ENCODE data around the gene YWHAG. TPM values are rescaled to one million over a fixed set of nuclear protein-coding genes. Genes with fewer than 3 reads are reported as not detected.

Gene YWHAG
- total and polyA plus RNA-seq, 9 of the 15 experiments (the other 6 are each of a cell fraction or from before 2014, with no cell fraction given) = 30.4 to 246 (median 94.5) TPM

- peaks cover 99% of the 10 kb centered on the region for H3K79me2 ChIP-seq (ENCODE audit: control insufficient read depth, insufficient read depth, low read length)
- no peak overlapping the region for H2AFZ ChIP-seq (ENCODE audit: low read depth, low read length)
- peaks cover 0 to 5% of the 10 kb centered on the region in 2 experiments; a peak in 3 of 5 replicates for H3K4me1 ChIP-seq (replicated peaks in 1 of 2; ENCODE audit: control insufficient read depth in 2 of 2, insufficient read depth in 2 of 2, low read length in 2 of 2)
- intact Hi-C loops (cut with micrococcal nuclease) = no loop called here
- 89% methylated on average over 5 of the region's 5 CpGs for WGBS (ENCODE audit: insufficient coverage, low coverage, missing lambda C conversion rate)
- FAIRE-seq (no peak), DNase-seq (ENCODE audit: extremely low read depth in 1 of 4, low spot score in 3 of 4) (no peak), ATAC-seq (no peak)
- no peak overlapping the region for H3K9ac ChIP-seq (ENCODE audit: insufficient read depth in 1 of 2, low read depth in 2 of 2, low read length in 2 of 2)
- POLR2A ChIA-PET = interaction anchor here (0.8 kb wide), 1 partner anchor 12 kb away, joined by 3 read pairs; no protein-coding TSS in a partner anchor
- no peaks in the 10 kb centered on the region for H3K9me1 ChIP-seq (ENCODE audit: control insufficient read depth, insufficient read depth, low read length)
- H3K27ac ChIP-seq (ENCODE audit: extremely low read depth, low read depth, low read length) = peak overlapping the region; percentile 14; the same call in 1 of the 3 replicates
- no peak overlapping the region for H3K4me3 ChIP-seq
- H3K36me3 ChIP-seq (ENCODE audit: control insufficient read depth, insufficient read depth, low read length) = peaks cover 97% of the 10 kb centered on the region
- CTCF ChIA-PET (ENCODE audit: low intra/inter-chr PET ratio) = no interaction called here
- H3K27me3 ChIP-seq (ENCODE audit: control insufficient read depth in 2 of 2, insufficient read depth in 2 of 2, low read length in 2 of 2) = no peaks in the 10 kb centered on the region
- in situ Hi-C loops (cut with MboI) = no loop called here
- no peaks in the 10 kb centered on the region for H3K9me3 ChIP-seq (replicated peaks; ENCODE audit: control insufficient read depth, insufficient read depth, low read depth, low read length)
- H3K4me2 ChIP-seq (ENCODE audit: insufficient read depth, low read length) = no peak overlapping the region
- BruUV-seq (replicated peaks) = no TSS peak
- H4K20me1 ChIP-seq (replicated peaks; ENCODE audit: control insufficient read depth, insufficient read depth, low read length) = peaks cover 32% of the 10 kb centered on the region
- TF ChIP-seq PTTG1 (tag; IDR thresholded peaks at IDR 0.05; ENCODE audit: low read depth) (no peak), ARHGAP35 (IDR thresholded peaks at IDR 0.05; ENCODE audit: partially characterized antibody) (no peak), CUX1 (CRISPR knock-in tag; IDR thresholded peaks at IDR 0.05) (no peak), DNMT1 (IDR thresholded peaks at IDR 0.05) (no peak), ZBTB49 (CRISPR knock-in tag; IDR thresholded peaks at IDR 0.05; ENCODE audit: borderline replicate concordance) (no peak), RBM14 (IDR thresholded peaks at IDR 0.05; ENCODE audit: borderline replicate concordance, insufficient read depth, low read depth, low read length) (no peak), CLOCK (CRISPR knock-in tag; IDR thresholded peaks at IDR 0.05; ENCODE audit: borderline replicate concordance) (no peak), NELFE (IDR thresholded peaks at IDR 0.05; ENCODE audit: insufficient read depth, insufficient read length) (no peak), TCF7 (IDR thresholded peaks at IDR 0.05; ENCODE audit: borderline replicate concordance) (no peak)
- TF ChIP-seq, protein P1, sequence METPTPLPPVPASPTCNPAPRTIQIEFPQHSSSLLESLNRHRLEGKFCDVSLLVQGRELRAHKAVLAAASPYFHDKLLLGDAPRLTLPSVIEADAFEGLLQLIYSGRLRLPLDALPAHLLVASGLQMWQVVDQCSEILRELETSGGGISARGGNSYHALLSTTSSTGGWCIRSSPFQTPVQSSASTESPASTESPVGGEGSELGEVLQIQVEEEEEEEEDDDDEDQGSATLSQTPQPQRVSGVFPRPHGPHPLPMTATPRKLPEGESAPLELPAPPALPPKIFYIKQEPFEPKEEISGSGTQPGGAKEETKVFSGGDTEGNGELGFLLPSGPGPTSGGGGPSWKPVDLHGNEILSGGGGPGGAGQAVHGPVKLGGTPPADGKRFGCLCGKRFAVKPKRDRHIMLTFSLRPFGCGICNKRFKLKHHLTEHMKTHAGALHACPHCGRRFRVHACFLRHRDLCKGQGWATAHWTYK (CRISPR knock-in tag; IDR thresholded peaks at IDR 0.05) = no peak
Measured at GRCh38 chr7:76347710-76348109, 11.1 kb downstream of the YWHAG start.
